ENCODE measurements around the gene ARID5B.

GRCh38 chr10:61931620-61932332 is 30.3 kb downstream of the ARID5B start:
- TF ChIP-seq CTCF (IDR thresholded peaks at IDR 0.05; ENCODE audit: low read depth, low read length) (no peak), MYC (IDR thresholded peaks at IDR 0.05; ENCODE audit: low read depth, low read length) (no peak), POLR2A (IDR thresholded peaks at IDR 0.05; ENCODE audit: extremely low read depth, insufficient read length) (no peak), MAX (IDR thresholded peaks at IDR 0.05; ENCODE audit: low read depth, low read length) (no peak)
